Epithelial cell of proximal tubule (primary cell): ENCODE results near the gene SHQ1. TPM values are rescaled to one million over a fixed set of nuclear protein-coding genes. Genes with fewer than 3 reads are reported as not detected.

Experiments used
- DNase-seq: peaks from one replicate; pipeline ENCODE4 v3.0.0-alpha.2; 2011; ENCODE audit warnings: low read depth
- H3K4me3 ChIP-seq: 2 replicates; pipeline ENCODE4 v1.5.1; 2011; ENCODE audit warnings: low read depth, mild to moderate bottlenecking, low read length
- CTCF ChIP-seq: conservative IDR thresholded peaks from 2 replicates; pipeline ENCODE4 v1.5.1; 2012; ENCODE audit warnings: low read depth, mild to moderate bottlenecking, low read length
- total RNA-seq: library from RNA; depleted of rRNA; stranded (reverse); fragments of >200 nt; gene quantifications from 2 replicates; pipeline ENCODE4 v1.2.3, GENCODE V29; 2015

Gene SHQ1
- total RNA-seq, 1 donor from 2014 or later = 15.2 TPM

DNA sequence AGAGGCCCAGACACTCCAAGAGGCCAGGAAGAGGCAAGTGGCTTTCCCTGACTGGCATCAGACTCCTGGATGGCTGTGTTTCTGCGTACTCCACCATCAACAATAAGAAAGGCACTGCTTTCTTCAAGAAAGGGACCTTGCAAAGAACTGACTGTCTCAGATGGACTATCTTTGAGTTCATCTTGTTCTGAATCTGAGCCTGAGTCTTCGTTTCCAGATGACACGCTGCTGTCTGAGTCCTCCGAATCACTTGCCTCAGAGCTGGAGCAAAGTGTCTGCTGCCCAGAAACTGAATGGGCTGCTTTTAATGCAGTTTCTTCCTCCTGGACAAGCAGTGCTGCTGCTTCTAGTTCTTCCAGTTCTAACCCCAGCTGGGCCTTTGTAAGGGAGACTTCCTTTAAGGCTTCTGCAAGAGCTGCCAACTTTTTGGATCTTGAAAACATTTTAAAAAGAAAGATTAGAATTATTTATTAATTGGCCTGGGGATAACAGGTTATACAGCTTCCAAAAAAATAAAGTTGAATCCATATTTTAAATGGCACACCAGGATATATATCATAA is 97.8 kb downstream of the SHQ1 start:
- H3K4me3 ChIP-seq = no peak overlapping the region
- no peak for DNase-seq
- no peak for TF ChIP-seq CTCF

- no peak for TF ChIP-seq CTCF
- no peak for DNase-seq
- H3K4me3 ChIP-seq = no peak overlapping the region
Observed at GRCh38 chr3:72748659-72749058, 99.6 kb downstream of the SHQ1 start.

- DNase-seq = no peak
- no peak for TF ChIP-seq CTCF
- H3K4me3 ChIP-seq = no peak overlapping the region
Observed at GRCh38 chr3:72746430-72747411, 101.5 kb downstream of the SHQ1 start.

DNA sequence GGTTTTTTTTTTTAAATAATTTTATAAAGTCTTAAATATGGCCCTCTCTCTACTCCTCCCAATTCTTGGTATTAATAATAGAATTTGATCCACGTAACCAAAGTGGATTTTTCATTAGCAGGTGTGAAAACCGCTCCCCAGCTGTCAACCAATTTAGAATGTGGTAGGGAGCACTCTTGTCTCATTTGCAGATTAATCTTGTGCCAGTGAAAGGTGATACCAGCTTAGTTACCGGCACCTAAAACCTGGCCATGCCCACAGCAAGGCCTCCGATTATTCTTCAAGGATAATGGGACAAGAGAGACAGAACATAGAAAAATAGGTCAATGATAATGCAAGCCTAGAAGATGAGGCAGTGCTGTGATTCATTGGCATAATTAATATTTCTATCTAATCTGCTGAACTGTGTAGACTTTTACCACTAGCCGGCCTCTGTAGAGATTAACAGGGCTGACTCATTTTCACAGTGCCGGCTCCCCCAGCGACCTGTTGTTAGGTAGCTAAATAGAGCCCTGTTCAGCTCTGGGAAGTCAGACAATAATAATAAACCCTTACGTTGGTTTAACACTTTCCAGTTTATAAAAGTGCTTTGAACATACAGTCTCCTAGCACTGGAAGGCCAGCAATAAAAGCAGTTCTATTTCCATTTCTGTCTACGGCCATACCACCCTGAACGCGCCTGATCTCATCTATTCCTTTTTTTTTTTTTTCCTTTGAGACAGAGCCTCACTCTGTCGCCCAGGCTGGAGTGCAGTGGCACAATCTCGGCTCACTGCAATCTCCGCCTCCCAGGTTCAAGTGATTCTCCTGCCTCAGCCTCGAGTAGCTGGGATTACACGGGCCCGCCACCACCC is 102.9 kb downstream of the SHQ1 start:
- no peak for TF ChIP-seq CTCF
- H3K4me3 ChIP-seq = no peak overlapping the region
- no peak for DNase-seq

DNA sequence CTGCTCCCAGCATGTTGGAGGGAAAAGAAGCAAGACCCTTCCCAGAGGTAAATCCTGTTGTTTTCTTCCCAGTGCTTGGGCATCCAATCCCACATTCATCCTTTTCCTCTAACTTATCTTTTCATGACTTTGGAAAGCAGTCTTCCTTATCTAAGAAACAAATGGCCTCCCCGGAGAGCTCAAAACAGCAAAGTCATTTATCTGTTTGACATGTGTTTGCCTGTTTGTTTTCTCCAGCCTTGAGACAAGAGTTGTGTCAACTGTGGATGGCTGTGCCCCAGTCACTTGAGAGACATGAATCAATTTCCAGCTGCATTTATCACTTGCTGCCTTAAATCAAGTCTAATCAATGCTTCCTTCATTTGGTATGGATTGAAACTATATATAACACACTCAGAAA is 103.9 kb downstream of the SHQ1 start:
- no peak overlapping the region for H3K4me3 ChIP-seq
- TF ChIP-seq CTCF = no peak
- no peak for DNase-seq

- no peak for TF ChIP-seq CTCF
- H3K4me3 ChIP-seq = peak overlapping the region; percentile 53
- DNase-seq = peak; percentile 56
Observed at GRCh38 chr3:72739531-72740466, 108.4 kb downstream of the SHQ1 start.
